Measurements from ENCODE around the gene MAST3. TPM values are rescaled to one million over a fixed set of nuclear protein-coding genes. Genes with fewer than 3 reads are reported as not detected.
A peak's percentile ranks its signal among the peaks of the same experiment; 100 is the strongest.

Gene MAST3
- total and polyA plus RNA-seq, 2 donors (not counting 1 experiment from before 2014, with no cell fraction given), result 43.5 to 85.5 TPM

- intact Hi-C loops (cut with micrococcal nuclease), result loop anchor here (1.0 to 5.0 kb wide), 9 partner anchors 8 to 153 kb away; partner anchors contain the start of genes IFI30 and MPV17L2
- no peaks in the 10 kb centered on the region for H3K9me3 Mint-ChIP-seq (ENCODE audit: insufficient read depth)
- H3K9ac ChIP-seq (ENCODE audit: low read length), result peak overlapping the region; percentile 71
Measured at GRCh38 chr19:18098891-18099622, 1.5 kb downstream of the MAST3 start.

More at GRCh38 chr19:18098891-18099622, 1.5 kb downstream of the MAST3 start:
- ATAC-seq (ENCODE audit: low read depth) (peak; percentile 73), DNase-seq (peak; percentile 93)
- no peaks in the 10 kb centered on the region for H4K20me1 ChIP-seq (ENCODE audit: control insufficient read depth, insufficient read depth, low read length, poor library complexity, severe bottlenecking)
- CTCF ChIA-PET, result interaction anchor here (0.6 to 3.4 kb wide), 10 partner anchors 10 to 316 kb away, joined by 3 to 22 read pairs (median 4); no protein-coding TSS in a partner anchor
- Mint-ChIP-seq H3K27me3 (no peaks in the 10 kb centered on the region), H3K4me1 (peaks cover 47% of the 10 kb centered on the region), H3K27ac (peak overlapping the region; percentile 92), H3K4me3 (peak overlapping the region; percentile 97)
- peaks cover 0 to 4% (median 0%) of the 10 kb centered on the region in 3 donors for H3K9me3 ChIP-seq (ENCODE audit: control extremely low read depth in 1 of 3, control insufficient read depth in 2 of 3, insufficient read depth in 1 of 3, low read length in 2 of 3)
- TF ChIP-seq CTCF (IDR thresholded peaks at IDR 0.05) (no peak), EZH2 (IDR thresholded peaks at IDR 0.05; ENCODE audit: borderline replicate concordance, insufficient read depth, low read depth, low read length, poor library complexity, severe bottlenecking) (no peak)
- H3K36me3 ChIP-seq (replicated peaks in 1 of 2; ENCODE audit: control extremely low read depth in 1 of 2, control insufficient read depth in 1 of 2, extremely low read depth in 1 of 2, insufficient read depth in 2 of 2, low read length in 1 of 2), result peaks cover 0 to 13% of the 10 kb centered on the region in 2 experiments
- H2AFZ ChIP-seq (ENCODE audit: insufficient read depth, low read depth, low read length, poor library complexity, severe bottlenecking), result peak overlapping the region; percentile 55
- H3K4me3 ChIP-seq (ENCODE audit: control extremely low read depth in 1 of 5, extremely low read depth in 1 of 5, insufficient read depth in 1 of 5, low read depth in 2 of 5, low read length in 4 of 5), result peak overlapping the region; percentile 71 to 95 (median 91)
- H3K27me3 ChIP-seq (replicated peaks in 1 of 4; ENCODE audit: control extremely low read depth in 1 of 4, control insufficient read depth in 3 of 4, insufficient read depth in 4 of 4, low read length in 3 of 4), result no peaks in the 10 kb centered on the region
- H3K79me2 ChIP-seq (ENCODE audit: control insufficient read depth, insufficient read depth, low read length), result peaks cover 55% of the 10 kb centered on the region
- WGBS (ENCODE audit: insufficient coverage), result under 1% methylated on average over 26 of the region's 34 CpGs
- H3K27ac ChIP-seq (ENCODE audit: low read length in 2 of 2), result peak overlapping the region; percentile 82 to 96
- POLR2A ChIA-PET, result interaction anchor here (0.5 to 3.0 kb wide), 19 partner anchors 8 to 251 kb away, joined by 3 to 23 read pairs (median 6); partner anchors contain the start of genes ARRDC2, JAK3 and PIK3R2
- H3K4me1 ChIP-seq (ENCODE audit: control insufficient read depth in 2 of 2, insufficient read depth in 2 of 2, low read length in 2 of 2), result peaks cover 20 to 53% of the 10 kb centered on the region in 2 donors
- H3K4me2 ChIP-seq (replicated peaks; ENCODE audit: low read depth, low read length, poor library complexity, severe bottlenecking), result peak overlapping the region; percentile 91
